HG03520 (cell line): Measurements from ENCODE around the gene PEMT.
A peak's percentile ranks its signal among the peaks of the same experiment; 100 is the strongest.

Experiments used
- ATAC-seq: cut with Tn5 transposase; IDR thresholded peaks from one replicate; pipeline ENCODE4 v1.9.1; 2021; ENCODE audit warnings: mild to moderate bottlenecking, moderate library complexity; ENCODE audit not compliant: unreplicated experiment

Gene PEMT

DNA sequence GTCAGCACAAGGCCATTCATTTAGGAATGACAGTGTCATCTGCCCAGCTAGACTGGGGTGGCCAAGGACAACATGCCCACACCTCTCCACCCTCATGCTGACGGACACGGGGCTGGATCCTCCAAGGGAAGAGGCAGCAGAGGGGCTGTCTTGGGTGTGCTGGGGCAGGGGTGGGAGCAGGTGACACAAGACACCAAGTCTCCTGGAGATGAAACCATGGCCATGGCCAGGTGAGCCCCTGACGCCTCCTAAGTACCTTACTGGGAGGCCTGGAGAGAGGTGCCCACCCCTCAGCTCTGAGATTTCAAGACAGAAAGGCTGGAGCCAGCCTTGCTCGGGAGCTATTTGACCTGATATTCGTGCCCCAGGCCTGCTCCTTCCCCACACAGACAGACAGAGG, 86.4 kb downstream of the PEMT start:
- no peak for ATAC-seq

DNA sequence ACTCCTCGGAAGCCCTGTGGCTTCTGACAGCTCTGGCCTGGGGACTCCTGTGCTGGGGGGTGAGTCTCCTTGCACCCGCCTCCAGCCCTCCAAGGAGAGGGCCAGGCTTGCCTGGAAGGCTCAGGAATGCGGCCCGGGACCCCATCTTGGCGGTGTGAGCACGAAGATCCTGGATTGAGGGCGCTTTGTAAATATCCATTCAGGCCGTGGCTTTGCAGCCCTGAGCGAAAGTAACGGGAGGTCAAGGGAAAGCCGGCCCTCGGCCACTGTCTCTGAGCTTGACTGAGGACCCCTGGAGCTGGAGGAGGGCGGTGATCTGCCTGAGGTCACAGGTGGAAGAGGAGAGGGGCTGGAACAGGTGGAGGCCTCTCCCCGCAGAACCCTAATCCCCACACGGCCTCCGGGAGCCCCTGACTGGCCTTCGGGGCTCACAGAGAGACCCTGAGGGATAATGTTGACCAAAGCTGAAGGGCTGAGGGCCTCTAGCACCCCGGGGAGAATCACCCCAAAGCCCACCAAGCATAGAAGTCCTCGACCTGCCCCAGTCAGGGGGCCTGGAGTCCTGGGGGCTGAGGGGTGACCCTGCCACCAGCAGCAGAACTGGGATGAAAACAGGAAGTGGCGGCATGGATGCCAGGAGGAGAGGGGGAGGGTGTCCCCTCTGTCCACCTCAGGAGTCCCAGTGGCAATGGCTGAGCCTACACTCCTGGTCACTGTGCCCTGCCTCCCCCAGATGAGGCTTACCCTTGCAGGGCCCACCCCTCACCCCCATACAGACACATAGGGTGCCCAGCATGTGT, 87.0 kb downstream of the PEMT start:
- ATAC-seq: no peak

DNA sequence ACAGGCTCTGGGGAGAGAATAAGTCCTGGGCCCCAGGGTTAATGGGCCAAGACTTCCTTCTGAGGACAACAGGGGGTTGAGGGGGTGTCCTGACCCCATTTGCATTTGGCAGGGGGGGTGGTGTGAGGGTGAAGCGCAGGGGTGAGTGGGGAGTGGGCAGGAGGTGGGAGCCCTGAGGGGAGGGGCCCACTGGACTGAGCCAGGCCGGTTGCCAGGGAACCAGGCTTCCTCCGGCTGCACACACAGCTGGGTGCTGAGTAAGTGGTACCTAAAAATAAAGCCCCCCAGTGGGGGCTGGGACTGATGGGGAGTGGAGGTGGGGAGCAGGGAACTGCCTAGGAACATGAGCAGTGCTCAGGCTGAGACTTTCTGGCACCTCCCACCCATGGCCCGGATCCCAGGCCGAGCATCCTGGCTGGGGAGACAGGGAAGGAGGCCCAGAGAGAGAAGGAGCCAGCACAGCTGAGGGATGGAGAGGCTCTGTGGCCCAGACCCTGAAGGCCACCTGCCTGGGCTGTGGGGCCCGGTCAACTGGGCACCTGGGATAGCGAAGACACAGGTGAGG, 87.9 kb downstream of the PEMT start:
- ATAC-seq: no peak

DNA sequence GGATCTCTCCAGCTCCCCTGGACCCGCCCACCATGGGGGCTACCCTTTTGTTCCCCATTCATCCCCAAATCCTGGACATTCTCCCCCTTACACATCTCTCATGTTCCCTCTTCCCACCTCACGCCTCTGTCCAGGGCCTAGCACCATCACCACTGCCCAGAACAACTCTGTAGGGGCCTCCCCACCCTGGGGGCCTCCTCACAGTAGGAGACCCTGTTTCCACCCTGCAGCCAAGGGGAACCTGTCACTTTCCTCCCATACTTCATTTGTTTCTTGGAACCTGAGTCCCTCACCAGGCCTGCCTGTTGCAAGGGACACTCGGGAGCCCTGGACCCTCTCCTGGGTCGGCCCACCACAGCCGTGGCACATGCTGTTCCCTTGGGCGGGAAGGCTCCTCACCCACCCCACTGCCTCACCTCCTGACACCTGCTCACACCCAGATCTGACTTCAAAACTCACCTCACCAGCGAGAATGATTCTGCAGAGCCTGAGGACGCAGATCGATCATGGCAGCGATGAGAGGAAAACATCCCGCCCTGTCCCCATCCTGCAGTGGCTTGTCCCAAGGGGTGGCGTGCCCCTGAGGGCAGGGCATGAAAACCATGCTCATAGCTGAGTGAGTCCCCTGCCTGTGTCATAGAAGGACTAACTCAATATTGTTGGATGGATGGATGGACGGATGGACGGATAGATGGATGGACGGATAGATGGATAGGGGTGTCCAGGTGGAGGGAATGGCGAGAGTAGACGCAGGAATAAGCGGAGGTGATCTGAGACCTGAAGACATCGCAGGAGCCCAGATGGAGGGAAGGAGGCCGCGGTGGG, 88.6 kb downstream of the PEMT start:
- no peak for ATAC-seq

DNA sequence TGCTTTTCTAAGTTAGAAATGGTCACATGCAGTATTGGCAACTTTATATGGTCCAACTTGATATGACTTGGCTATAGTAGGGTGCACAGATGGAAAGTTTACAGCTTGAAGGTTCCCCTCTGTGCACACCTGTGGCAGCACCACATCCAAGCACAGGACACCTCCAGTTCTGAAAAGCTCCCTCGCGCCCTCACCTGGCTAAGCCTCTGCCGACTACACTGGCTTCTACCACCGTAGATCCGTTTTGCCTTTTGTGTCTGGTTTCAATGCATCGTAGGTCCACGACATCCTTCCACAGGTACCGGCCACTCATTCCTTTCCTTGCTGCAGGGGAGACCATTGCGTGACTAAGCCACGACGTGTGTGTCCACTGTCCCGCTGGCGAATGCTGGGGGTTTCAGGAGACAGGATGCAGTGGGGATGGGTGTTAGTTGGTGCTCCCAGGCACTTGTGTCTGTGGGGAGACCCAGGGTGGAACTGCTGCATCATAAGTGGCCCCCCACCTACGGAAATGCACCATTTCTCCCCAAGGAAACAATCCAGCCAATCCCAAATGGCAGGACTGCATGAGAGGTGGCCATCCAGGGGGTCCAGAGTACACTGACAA, 90.4 kb downstream of the PEMT start:
- ATAC-seq: no peak

DNA sequence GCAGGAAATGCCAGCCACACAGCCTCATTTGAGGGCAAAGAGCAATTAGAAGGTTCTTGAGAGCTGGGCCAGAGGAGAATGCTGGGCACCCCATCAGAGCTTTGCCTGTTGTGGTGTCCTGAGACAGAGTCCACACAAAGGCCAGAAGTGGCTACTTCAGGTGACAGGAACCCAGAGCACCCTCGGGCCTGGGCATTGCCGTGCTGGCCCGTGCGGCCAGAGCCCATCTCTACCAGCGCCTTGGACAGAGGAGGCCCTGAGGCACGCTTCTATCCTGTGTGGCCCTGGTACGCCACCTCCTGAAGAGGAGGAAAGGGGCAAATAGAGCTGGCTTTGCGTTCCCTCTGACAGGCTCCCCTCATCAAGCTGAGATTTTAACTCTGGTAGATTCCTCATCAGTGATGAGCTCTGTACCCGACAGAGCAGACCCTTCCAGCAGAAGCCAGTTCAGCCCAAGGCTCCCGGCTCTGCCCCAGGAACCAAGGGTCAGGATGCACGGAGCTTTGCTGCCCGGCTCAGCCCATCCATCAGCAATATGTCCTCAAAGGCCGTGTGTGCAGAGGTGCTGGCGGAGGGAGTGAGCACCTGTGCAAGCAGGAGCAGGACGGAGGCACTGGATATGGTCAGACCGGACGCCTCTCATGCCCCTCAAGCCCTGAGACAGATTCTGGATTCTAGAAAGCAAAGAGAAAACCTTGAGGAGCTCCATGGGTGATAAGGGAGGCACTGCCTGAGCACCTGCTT, 91.9 kb downstream of the PEMT start:
- no peak for ATAC-seq

DNA sequence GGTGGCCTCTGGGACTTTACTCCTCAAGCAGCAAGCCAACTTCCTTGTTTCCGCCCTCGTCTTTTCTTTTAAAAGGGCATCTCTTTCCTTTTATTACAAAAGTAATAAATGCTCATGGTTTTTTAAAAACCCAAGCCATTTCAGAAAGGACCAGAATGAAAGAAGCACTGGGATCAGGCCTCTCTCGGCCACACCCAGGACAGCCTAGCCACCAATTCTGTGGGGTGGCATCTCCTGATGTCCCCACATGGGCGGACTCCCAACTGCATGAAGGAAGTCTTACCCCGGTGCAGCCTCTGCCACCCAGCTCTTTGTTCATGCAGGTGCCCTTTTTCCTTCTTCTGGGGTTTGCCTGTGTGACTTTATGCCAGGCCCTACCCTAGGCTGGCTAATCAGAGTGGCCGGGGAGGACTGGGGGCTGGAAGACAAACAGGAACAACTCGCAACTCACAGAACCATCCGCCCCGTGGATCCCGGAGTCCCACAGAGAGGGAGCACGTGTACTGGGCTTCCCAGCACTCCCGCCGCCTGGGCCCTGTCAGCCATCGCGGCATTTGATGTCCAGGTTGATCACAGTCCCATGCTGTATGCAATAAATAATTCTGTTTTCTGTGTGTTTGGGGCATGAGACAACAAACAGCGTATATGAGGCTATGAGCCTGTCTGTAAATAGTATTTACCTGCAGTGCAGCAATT, 92.8 kb downstream of the PEMT start:
- ATAC-seq: no peak

DNA sequence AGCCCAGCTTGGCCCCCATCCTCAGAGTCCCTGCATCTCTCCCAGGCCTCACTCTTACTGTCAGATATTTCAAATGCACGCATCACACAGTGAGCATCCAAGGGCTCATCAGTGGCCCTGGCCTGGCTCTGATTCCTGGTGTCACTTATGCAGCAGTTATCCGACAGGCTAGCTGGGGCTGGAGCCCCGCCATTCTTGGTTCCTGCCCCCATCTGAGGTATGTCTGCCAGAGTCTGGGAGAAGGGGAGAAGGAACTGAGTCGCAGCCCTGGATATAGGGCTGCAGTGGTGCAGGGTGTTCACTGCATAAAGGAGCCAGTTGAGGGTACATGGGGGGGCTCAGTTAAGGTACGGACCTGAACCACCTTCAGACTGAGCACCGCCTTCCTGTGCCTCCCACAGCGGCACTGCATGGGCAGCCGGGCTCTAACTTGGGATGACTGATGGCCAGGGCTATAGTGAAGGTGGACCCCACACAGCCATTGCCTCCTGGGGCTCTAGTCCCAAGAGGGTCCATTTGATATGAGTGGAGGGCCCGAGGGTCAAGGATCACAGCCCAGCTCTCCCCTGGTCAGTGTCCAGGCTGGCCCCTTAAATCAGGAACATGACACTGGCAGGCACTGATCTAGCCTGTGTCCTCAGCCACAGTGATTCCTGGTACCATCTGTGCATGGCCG, 93.5 kb downstream of the PEMT start:
- ATAC-seq: no peak

DNA sequence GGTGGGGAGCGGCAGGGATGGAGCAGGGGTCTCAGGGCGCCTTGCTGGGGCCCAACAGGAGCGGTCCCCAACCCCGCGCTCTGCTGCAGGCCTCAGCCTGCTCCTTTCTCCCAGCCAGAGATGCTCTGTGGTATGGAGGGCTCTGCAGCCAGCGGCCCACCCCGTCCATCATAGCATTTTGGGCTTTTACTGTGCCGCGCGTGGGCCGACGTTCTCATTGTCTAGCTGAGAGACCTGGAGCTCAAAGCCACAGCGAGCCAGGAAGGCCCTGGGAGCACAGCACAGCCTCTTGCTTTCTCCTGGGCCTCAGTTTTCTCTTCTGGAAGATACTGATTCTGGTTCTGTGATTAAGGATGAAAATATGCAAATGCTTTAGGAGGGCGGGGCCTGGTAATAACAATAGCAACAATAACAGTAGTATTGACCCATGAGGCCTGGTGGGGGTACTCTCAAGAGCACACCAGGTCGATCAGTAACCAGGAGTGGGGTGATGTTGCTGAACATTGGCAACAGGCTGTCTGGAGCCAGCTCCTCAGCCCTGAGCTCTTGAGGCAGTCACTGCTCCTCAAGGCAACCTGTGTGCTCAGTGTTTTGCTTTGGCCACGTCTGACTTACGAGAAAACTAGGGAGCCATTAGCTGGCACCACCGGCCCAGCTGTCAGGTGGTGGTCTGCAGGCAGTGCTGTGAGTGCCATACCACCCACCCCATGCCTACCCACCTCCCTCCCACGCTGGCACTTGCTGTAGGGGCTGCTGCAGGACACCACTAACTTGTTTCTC, 94.3 kb downstream of the PEMT start:
- no peak for ATAC-seq

DNA sequence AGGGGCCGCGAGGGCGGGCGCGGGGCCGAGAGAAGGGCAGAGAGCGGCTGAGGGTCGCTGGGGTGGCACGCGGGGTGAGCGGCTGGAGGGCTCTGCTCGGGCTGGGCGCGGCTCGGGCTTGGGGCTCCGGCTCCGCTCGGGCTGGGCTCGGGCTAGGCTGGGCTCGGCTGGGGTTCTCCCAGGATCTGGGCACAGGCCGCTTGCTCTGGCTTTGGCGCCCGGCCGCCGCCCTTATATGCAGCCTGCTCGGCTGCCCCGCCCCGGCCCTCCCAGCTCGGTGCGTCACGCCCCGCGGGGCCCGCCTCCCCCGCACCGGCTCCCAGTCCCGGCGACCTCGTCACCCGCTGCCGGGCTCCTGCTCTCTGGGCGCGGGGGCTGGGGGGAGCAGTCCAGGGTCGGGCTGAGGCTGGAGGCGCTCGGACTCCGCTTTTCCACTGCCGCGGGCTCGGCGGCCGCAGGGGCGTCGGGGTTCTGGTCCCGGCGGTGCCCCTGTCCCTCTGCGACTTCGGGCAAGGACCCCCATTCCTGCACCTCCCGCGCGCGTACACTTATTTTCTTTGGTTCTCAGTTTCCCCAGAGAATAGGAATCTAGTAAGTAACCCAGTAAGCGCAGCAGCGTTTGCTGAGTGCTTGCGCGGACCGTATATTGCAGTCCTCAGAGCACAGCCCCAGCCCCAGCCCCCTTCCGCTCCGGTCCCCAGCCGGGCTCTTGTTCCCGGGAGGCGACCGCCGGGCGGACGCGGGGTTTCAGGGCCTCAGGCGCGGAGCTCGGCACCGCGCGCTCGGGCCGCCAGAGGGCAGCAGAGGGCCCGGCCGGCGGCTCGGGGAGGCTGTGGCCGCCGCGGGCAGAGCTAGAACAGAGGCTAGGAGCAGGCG, 95.1 kb downstream of the PEMT start, which contains the start of gene RASD1:
Gene RASD1, minus strand, starts transcription at position 207 of the 876 bp plus-strand sequence. CDS start 214 bp downstream, outside the sequence.
- ATAC-seq: peak; percentile 70

DNA sequence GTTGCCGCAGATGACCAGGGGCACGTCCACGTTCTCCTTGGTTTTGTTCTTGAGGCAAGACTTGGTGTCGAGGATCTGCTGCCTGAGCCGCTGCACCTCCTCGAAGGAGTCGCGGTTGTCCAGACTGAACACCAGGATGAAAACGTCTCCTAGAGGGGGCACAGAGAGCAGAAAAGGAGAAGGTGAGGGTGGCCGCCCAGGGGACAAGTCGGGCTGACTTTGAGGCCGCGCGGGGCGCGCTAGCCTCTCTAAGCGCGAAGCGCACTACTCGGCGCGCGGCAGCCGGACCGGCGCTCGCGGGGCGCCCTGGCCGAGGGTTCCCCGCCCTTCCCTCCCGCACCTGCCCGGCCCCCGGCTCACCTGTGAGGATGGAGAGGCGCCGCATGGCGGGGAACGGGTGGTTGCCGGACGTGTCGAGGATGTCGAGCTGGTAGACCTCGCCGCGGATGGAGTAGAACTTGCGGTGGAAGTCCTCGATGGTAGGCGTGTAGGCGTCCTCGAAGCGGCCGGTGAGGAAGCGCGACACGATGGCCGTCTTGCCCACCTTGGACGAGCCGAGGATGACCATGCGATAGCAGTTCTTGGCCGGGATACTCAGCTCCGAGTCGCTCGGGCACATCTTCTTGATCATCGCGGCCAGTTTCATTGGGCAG, 95.8 kb downstream of the PEMT start:
- ATAC-seq: no peak

DNA sequence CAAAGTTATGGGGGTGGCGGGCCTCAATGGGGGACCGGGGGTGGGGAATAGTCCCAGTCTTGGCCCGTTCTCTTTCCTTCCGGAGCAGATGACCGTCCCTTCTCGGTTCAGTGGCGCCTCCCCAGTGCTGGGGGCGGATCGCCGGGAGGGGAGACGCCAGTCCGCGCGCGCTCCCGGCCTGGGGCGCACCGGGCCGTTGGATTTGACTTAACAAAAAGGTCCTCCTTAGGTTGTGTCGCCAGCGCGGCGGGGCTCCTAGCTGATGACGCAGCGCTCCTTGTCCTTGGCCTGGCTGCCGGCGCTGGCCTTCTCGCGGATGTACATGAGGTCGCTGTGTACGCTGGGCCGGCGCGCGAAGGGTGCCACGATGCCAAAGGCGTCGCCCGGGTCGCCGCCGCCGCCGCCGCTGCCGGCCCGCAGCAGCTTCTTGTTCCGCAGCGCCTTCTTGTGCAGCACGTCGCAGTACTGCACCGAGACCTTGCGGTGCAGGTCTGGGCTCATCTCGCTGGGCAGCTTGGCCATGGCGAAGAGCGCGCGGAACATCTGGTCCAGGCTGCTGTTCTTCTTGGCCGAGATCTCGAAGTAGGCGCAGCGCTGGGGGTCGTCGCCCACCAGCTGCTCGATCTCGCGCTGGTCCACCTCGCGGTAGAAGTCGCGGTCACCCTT, 96.5 kb downstream of the PEMT start:
- ATAC-seq: no peak

DNA sequence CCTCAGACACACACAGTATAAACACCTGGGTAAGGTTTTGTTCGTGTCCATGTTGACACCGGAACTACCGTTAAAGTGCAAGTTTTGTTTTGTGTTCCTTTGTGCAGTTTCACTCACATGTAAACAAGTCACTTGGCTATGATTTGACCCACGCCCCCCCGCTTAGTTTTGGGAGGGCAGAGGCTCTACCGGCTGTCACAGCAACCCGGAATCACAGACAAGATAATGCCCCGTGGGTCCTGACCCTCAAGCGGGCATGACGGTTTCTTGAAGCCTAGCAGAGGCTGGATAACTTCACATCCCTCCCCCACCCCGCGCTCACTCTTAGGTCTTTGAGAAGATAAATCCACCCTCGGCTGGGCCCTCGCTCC, 97.0 kb downstream of the PEMT start:
- no peak for ATAC-seq

DNA sequence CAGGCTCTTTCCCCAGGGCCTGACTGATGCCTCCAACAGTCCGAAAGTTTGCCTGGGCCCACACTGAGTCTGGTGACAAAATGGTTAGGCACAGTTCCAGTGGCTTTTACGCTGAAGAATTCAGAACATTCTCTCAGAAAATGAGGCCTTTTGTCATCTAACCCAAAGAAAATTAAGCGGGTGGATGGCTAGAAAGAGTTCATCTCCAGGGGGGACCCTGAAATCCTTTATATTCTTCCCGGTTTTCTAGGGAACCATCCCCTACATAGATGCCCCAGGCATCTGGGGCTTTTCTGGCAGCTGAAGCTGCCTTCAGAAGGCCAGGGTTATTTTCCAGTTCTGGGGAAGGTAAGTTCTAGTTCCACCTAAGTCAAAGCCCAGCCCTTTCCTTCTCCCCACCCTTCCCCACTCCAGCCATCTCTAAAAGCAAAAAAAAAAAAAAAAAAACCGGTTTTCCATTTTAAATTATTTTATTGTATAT, 97.5 kb downstream of the PEMT start:
- no peak for ATAC-seq

DNA sequence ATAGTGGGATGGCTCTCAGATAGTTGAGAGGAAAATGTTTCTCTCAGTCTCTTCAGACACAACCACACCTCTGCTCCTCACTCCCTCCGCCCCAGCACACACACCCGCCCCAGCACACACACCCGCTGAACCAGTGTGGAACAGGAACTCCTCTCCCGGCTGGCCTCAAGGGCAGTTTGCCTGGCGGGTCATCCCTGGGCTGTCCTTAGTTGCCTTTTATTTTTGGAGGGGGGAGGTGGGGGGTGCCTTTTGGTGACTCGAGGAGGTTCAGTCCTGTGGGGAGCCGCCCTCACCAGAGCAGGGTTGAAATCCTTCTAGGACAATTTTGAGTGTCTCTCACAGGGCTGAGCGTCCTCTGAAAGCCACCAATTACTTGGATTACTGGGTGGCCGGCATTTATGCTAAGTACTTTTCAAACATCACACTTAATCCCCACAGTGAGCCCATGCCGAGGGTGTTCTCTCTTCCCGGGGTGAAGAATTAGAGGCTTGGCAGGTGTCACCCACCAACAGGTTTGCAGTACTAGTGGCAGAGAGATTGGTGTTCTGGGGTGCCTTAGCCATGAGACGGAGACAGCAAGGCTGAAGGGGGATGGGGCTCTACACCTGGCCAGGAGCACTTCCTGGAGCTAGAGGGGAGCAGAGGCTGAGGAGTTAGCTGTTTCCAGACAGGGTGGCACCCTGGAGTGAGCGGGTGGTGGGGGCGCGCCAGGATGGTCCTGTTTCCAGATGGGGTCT, 98.1 kb downstream of the PEMT start:
- ATAC-seq: no peak

DNA sequence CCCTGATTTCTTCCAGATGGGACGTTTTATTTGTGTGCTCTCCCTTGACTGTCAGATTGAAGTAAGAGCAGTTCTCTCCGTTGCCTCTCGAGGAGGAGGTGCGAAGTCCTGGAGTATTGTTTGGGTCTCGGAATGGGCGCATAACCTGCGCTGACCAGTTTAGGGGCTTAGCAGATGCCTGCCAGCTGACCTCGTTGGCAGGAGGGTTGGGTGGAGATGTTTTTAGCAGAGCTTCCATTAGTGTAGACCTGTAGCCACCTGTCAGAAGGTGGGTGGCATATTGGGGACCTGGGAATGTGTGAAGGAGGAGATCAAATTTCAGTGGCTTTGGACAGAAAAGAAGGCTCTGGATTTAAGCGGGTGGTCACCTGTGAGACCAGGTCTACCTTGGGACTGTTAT, 98.9 kb downstream of the PEMT start:
- ATAC-seq: no peak
